Endothelial cell of umbilical vein (primary cell): ENCODE measurements around the gene ZBED4. TPM values are rescaled to one million over a fixed set of nuclear protein-coding genes. Genes with fewer than 3 reads are reported as not detected.

Experiments used
- BruUV-seq: library from RNA; stranded (reverse); fragments of 400-500 nt; replicated peaks from 2 replicates; lab custom pipeline; 2021; lab: Mats Ljungman, UMichigan
- CTCF ChIA-PET: fragments of 300-600, 350-600 bp; sonication (Branson Sonifier 250); formaldehyde crosslinking; loops from one replicate; lab custom pipeline; 2021; ENCODE audit warnings: antibody characterized with exemption, inconsistent platforms; lab: Charles Lee
- POLR2A ChIA-PET: fragments of 300-600, 350-600 bp; sonication (Branson Sonifier 250); formaldehyde crosslinking; loops from one replicate; lab custom pipeline; 2021; ENCODE audit warnings: antibody characterized with exemption, inconsistent platforms; lab: Charles Lee
- DNase-seq: peaks from one replicate; pipeline ENCODE4 v3.0.0-alpha.2; 2011; ENCODE audit warnings: low read depth, low spot score
- FAIRE-seq: peaks from 2 replicates; lab custom pipeline; 2011; peaks lifted over from hg19 to GRCh38; lab: Jason Lieb, UNC
- H2AFZ ChIP-seq: 2 replicates; pipeline ENCODE4 v1.6.0; 2012; ENCODE audit warnings: low read depth, low read length, control low read depth, inconsistent platforms
- H3K27ac ChIP-seq: 2 replicates; pipeline ENCODE4 v1.5.1; 2011; ENCODE audit warnings: low read depth, mild to moderate bottlenecking, control low read depth, low read length, moderate library complexity; ENCODE audit not compliant: insufficient read depth
- H3K27me3 ChIP-seq, 2 experiments: 2 replicates each; pipeline versions ENCODE4 v1.6.0 to v1.6.1; 2011; ENCODE audit warnings: low read length in 2 of 2, mixed read lengths in 1 of 2; ENCODE audit not compliant: control insufficient read depth in 2 of 2, insufficient read depth in 2 of 2
- H3K36me3 ChIP-seq, 2 experiments: 2 replicates in 1 of 2; 3 replicates in 1 of 2; pipeline ENCODE4 v1.5.1; 2011; ENCODE audit warnings: low read length in 2 of 2, mild to moderate bottlenecking in 1 of 2, moderate library complexity in 1 of 2; ENCODE audit not compliant: control insufficient read depth in 2 of 2, insufficient read depth in 2 of 2; ENCODE audit errors: extremely low read depth in 1 of 2
- H3K4me1 ChIP-seq: 3 replicates; pipeline ENCODE4 v1.5.1; 2011; ENCODE audit warnings: mild to moderate bottlenecking, low read length; ENCODE audit not compliant: control insufficient read depth, insufficient read depth; ENCODE audit errors: extremely low read depth
- H3K4me2 ChIP-seq: 2 replicates; pipeline ENCODE4 v1.6.1; 2011; ENCODE audit warnings: low read length, control low read depth, mixed read lengths; ENCODE audit not compliant: insufficient read depth
- H3K4me3 ChIP-seq, 3 experiments: fragments of 200-600 bp in 1 of 3; sonication (generic), shearing (Covaris generic) in 1 of 3; replicated peaks in 1 of 3; 2 replicates each; pipeline ENCODE4 v1.5.1; 2011 to 2016; ENCODE audit warnings: control low read depth in 3 of 3, low read length in 3 of 3, mild to moderate bottlenecking in 2 of 3, inconsistent platforms in 1 of 3, low read depth in 1 of 3, moderate library complexity in 1 of 3; ENCODE audit not compliant: insufficient read depth in 1 of 3
- H3K79me2 ChIP-seq: 2 replicates; pipeline ENCODE4 v1.6.0; 2012; ENCODE audit warnings: low read length, inconsistent platforms; ENCODE audit not compliant: control insufficient read depth, insufficient read depth
- H3K9ac ChIP-seq: replicated peaks from 2 replicates; pipeline ENCODE3; 2011; ENCODE audit warnings: low read length, control low read depth; ENCODE audit not compliant: insufficient read depth; ENCODE audit errors: extremely low read depth
- H3K9me1 ChIP-seq: replicated peaks from 3 replicates; pipeline ENCODE4 v1.6.0; 2011; ENCODE audit warnings: mild to moderate bottlenecking, low read length; ENCODE audit not compliant: control insufficient read depth, insufficient read depth; ENCODE audit errors: extremely low read depth
- H3K9me3 ChIP-seq: replicated peaks from 2 replicates; pipeline ENCODE4 v1.5.1; 2012; ENCODE audit warnings: low read length, inconsistent platforms; ENCODE audit not compliant: control insufficient read depth, insufficient read depth
- H4K20me1 ChIP-seq: replicated peaks from 2 replicates; pipeline ENCODE3; 2011; ENCODE audit warnings: mild to moderate bottlenecking, low read length; ENCODE audit not compliant: control insufficient read depth, insufficient read depth; ENCODE audit errors: extremely low read depth
- EZH2 ChIP-seq: IDR thresholded peaks from 2 replicates; pipeline ENCODE4 v1.6.1; 2012; ENCODE audit warnings: borderline replicate concordance, low read depth, mild to moderate bottlenecking, moderate library complexity, low read length, inconsistent platforms; ENCODE audit not compliant: severe bottlenecking
- FOS ChIP-seq: IDR thresholded peaks from 2 replicates; pipeline ENCODE4 v1.6.1; 2011; ENCODE audit warnings: mild to moderate bottlenecking, low read length, moderate library complexity, borderline replicate concordance; ENCODE audit not compliant: insufficient read depth
- GATA2 ChIP-seq: IDR thresholded peaks from 2 replicates; pipeline ENCODE4 v1.7.0; 2011; ENCODE audit warnings: low read depth, mild to moderate bottlenecking, moderate library complexity, mixed read lengths, low read length; ENCODE audit not compliant: insufficient read length, insufficient read depth
- JUN ChIP-seq: IDR thresholded peaks from 2 replicates; pipeline ENCODE4 v1.6.1; 2011; ENCODE audit warnings: borderline replicate concordance, low read depth; ENCODE audit not compliant: insufficient read length, insufficient read depth
- MAX ChIP-seq: IDR thresholded peaks from 2 replicates; pipeline ENCODE4 v1.6.1; 2011; ENCODE audit not compliant: insufficient read depth, insufficient read length
- MYC ChIP-seq: IDR thresholded peaks from one replicate; pipeline ENCODE4 v1.6.1; 2011; ENCODE audit warnings: mild to moderate bottlenecking, low read depth, low read length
- POLR2A ChIP-seq: IDR thresholded peaks from 2 replicates; pipeline ENCODE4 v1.6.1; 2012; ENCODE audit warnings: low read depth, mild to moderate bottlenecking, control low read depth, low read length
- POLR2AphosphoS5 ChIP-seq: IDR thresholded peaks from 2 replicates; pipeline ENCODE4 v1.6.1; 2012; ENCODE audit warnings: low read depth, mild to moderate bottlenecking, control low read depth, low read length, moderate library complexity; ENCODE audit not compliant: insufficient read depth
- dilution Hi-C: fragments of 300-500 bp; cut with MboI; formaldehyde crosslinking; loops from one replicate; pipeline ENCODE4 v1.15.0; 2019; ENCODE audit warnings: low sequenced_read_pairs; ENCODE audit not compliant: extremely low pct_ligation_motif_present
- intact Hi-C: fragments of 100-400 bp; cut with micrococcal nuclease; formaldehyde crosslinking; loops from one replicate; pipeline ENCODE4 v1.10.0; 2022
- polyA plus RNA-seq, 4 experiments: library from polyadenylated mRNA; depleted of rRNA in 3 of 4; stranded (reverse) in 3 of 4; unstranded in 1 of 4; fragments of >200 nt; gene quantifications; 2 replicates each; pipeline versions ENCODE4 v1.2.1 to v1.2.3, GENCODE V29; 2011 to 2012; ENCODE audit warnings: missing spikeins in 1 of 4
- total RNA-seq: library from RNA; stranded (reverse); gene quantifications from 2 replicates; pipeline ENCODE4 v1.2.3, GENCODE V29; 2021
- TF ChIP-seq, protein P1 (sequence below), 2 donors: IDR thresholded peaks; 1 replicate in 1 of 2; 2 replicates in 1 of 2; pipeline ENCODE4 v1.5.1; 2011; ENCODE audit warnings: low read length in 2 of 2, mild to moderate bottlenecking in 2 of 2, moderate library complexity in 2 of 2, control low read depth in 1 of 2, inconsistent platforms in 1 of 2, low read depth in 1 of 2; ENCODE audit not compliant: insufficient read depth in 1 of 2; ENCODE audit errors: extremely low read depth in 1 of 2

Gene ZBED4
- total and polyA plus RNA-seq, 2 donors (not counting 3 experiments of a cell fraction or from before 2014, with no cell fraction given) = 8.6 to 18.2 TPM

DNA sequence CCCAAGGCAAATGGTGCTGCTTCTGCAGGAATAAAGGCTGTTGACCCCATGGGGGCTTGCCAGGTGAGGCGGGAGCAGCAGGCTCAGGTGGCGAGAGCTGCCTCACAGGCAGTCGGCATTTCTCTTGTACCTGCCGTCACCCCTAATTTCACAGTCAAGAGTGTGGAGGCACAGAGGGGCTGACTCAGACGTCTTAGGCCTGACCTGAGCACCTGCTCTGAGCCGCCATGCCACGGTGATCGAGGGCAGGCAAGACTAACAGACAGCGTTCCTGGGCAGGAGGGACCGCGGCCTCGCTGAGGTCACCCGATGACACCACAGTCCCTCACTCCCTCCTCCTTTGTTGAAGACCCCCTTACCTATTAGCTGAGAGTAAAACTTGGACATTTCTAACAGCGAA is 59.4 kb downstream of the ZBED4 start:
- H3K4me3 ChIP-seq = no peak overlapping the region
- intact Hi-C loops (no loop called here), dilution Hi-C loops (no loop called here)
- BruUV-seq = no TSS peak
- no peak overlapping the region for H3K4me2 ChIP-seq
- ChIA-PET POLR2A (no interaction called here), CTCF (interaction anchor here (1.5 kb wide), 1 partner anchor 117 kb away, joined by 4 read pairs; no protein-coding TSS in a partner anchor)
- no peak for TF ChIP-seq GATA2
- TF ChIP-seq, protein P1, sequence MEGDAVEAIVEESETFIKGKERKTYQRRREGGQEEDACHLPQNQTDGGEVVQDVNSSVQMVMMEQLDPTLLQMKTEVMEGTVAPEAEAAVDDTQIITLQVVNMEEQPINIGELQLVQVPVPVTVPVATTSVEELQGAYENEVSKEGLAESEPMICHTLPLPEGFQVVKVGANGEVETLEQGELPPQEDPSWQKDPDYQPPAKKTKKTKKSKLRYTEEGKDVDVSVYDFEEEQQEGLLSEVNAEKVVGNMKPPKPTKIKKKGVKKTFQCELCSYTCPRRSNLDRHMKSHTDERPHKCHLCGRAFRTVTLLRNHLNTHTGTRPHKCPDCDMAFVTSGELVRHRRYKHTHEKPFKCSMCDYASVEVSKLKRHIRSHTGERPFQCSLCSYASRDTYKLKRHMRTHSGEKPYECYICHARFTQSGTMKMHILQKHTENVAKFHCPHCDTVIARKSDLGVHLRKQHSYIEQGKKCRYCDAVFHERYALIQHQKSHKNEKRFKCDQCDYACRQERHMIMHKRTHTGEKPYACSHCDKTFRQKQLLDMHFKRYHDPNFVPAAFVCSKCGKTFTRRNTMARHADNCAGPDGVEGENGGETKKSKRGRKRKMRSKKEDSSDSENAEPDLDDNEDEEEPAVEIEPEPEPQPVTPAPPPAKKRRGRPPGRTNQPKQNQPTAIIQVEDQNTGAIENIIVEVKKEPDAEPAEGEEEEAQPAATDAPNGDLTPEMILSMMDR (IDR thresholded peaks at IDR 0.05; ENCODE audit: extremely low read depth in 1 of 2, insufficient read depth in 1 of 2, low read depth in 1 of 2, low read length in 2 of 2) = no peak
- TF ChIP-seq MYC = no peak
- no peak for TF ChIP-seq JUN
- TF ChIP-seq EZH2 = no peak
- no peak for TF ChIP-seq POLR2A
- TF ChIP-seq FOS = no peak
- TF ChIP-seq POLR2AphosphoS5 = no peak
- no peak for TF ChIP-seq MAX
- no peaks in the 10 kb centered on the region for H3K9me1 ChIP-seq
- H3K36me3 ChIP-seq = peaks cover 0 to 10% of the 10 kb centered on the region in 2 experiments
- H3K27ac ChIP-seq = no peak overlapping the region
- H3K79me2 ChIP-seq = no peaks in the 10 kb centered on the region
- H3K9ac ChIP-seq = no peak overlapping the region
- FAIRE-seq (no peak), DNase-seq (no peak)
- H2AFZ ChIP-seq = no peak overlapping the region
- no peaks in the 10 kb centered on the region for H4K20me1 ChIP-seq
- peaks cover 5% of the 10 kb centered on the region for H3K4me1 ChIP-seq
- H3K9me3 ChIP-seq = no peaks in the 10 kb centered on the region
- H3K27me3 ChIP-seq = no peaks in the 10 kb centered on the region
